Nephron (organoid): ENCODE measurements around the gene HOMEZ.

Experiments used
- H3K27ac Mint-ChIP-seq, 3 experiments: 2 replicates each; pipeline ENCODE4 v1.8.0; 2020; ENCODE audit warnings: mixed read lengths in 3 of 3, mild to moderate bottlenecking in 2 of 3, moderate library complexity in 1 of 3
- H3K27me3 Mint-ChIP-seq: 2 replicates; pipeline ENCODE4 v1.8.0; 2021; ENCODE audit warnings: low read depth, mild to moderate bottlenecking, moderate library complexity, mixed read lengths
- H3K36me3 Mint-ChIP-seq: 2 replicates; pipeline ENCODE4 v1.8.0; 2020; ENCODE audit warnings: low read depth, mixed read lengths
- H3K4me1 Mint-ChIP-seq: 2 replicates; pipeline ENCODE4 v1.8.0; 2020; ENCODE audit warnings: mixed read lengths
- H3K4me3 Mint-ChIP-seq, 3 experiments: 2 replicates each; pipeline ENCODE4 v1.8.0; 2020; ENCODE audit warnings: mild to moderate bottlenecking in 3 of 3, mixed read lengths in 3 of 3, moderate library complexity in 2 of 3
- H3K9me3 Mint-ChIP-seq: 2 replicates; pipeline ENCODE4 v1.8.0; 2020; ENCODE audit warnings: mixed read lengths
- TF ChIP-seq, protein P1 (sequence below), 3 experiments: fragments of 200-600 bp; sonication (generic); IDR thresholded peaks; one replicate each; pipeline ENCODE4 v1.5.0; 2021; ENCODE audit warnings: antibody characterized with exemption in 3 of 3; ENCODE audit not compliant: unreplicated experiment in 3 of 3

Gene HOMEZ

DNA sequence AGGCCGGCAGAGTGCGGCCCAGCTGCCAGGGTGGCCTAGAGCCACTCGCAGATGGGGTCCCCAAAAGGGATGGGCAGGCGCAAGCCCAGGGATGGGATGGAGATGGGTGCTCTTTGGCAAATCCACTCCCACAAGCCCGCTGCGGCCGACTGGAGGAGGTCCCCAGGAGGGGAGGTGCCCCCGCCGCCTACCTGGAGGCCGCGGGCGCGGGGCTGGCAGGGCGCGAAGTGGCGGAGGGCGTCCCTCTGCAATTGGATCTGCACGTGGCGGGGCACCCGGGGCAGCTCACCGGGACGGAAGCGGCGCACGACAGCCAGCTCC lies 16.0 kb upstream of the HOMEZ start:
- Mint-ChIP-seq H3K27ac (peak overlapping the region; percentile 98 to 100 (median 100)), H3K4me3 (peak overlapping the region; percentile 98 to 99 (median 98)), H3K9me3 (no peaks in the 10 kb centered on the region), H3K36me3 (no peaks in the 10 kb centered on the region), H3K4me1 (peaks cover 33% of the 10 kb centered on the region), H3K27me3 (no peaks in the 10 kb centered on the region)
- TF ChIP-seq, protein P1, sequence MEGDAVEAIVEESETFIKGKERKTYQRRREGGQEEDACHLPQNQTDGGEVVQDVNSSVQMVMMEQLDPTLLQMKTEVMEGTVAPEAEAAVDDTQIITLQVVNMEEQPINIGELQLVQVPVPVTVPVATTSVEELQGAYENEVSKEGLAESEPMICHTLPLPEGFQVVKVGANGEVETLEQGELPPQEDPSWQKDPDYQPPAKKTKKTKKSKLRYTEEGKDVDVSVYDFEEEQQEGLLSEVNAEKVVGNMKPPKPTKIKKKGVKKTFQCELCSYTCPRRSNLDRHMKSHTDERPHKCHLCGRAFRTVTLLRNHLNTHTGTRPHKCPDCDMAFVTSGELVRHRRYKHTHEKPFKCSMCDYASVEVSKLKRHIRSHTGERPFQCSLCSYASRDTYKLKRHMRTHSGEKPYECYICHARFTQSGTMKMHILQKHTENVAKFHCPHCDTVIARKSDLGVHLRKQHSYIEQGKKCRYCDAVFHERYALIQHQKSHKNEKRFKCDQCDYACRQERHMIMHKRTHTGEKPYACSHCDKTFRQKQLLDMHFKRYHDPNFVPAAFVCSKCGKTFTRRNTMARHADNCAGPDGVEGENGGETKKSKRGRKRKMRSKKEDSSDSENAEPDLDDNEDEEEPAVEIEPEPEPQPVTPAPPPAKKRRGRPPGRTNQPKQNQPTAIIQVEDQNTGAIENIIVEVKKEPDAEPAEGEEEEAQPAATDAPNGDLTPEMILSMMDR (IDR thresholded peaks at IDR 0.05; ENCODE audit: unreplicated experiment in 3 of 3) = no peak

DNA sequence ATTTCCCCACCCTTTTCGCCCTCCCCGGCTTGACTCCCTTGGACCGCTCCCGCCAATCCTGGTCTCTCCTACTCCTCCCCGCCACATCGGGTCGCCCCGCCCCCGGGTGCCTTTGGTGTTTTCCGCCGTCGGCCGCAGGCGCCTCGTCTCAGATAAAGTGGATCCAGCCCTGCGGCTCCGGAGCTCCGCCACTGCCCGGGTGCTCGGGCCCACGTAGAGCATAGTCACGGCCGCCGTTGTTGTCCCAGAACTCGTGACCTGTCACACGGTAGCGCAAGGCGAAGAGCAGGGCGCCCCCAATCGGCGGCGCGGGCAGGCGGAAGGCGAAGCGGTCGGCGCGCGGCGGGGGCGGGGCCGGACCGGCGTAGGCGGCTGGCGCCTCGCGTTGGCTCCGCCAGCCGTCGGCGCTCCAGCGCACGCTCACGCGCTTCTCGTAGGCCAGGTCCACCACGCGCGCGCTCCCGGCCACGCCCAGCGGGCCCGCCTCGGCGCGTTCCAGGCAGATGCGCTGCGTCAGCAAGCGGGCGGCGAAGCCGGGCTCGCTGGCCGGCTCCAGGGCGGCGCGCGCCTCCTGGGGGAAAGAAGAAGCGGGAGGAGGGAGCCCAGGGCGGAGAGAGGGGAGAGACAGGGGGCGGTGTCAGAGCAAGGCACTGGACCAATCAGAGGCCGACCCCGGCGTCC lies 15.5 kb upstream of the HOMEZ start:
- peaks cover 33% of the 10 kb centered on the region for H3K4me1 Mint-ChIP-seq
- TF ChIP-seq, protein P1 (IDR thresholded peaks at IDR 0.05; ENCODE audit: unreplicated experiment in 3 of 3) = peak; percentile 79 to 85 (median 82)
- peak overlapping the region; percentile 98 to 99 (median 98) for H3K4me3 Mint-ChIP-seq
- H3K36me3 Mint-ChIP-seq = no peaks in the 10 kb centered on the region
- H3K27ac Mint-ChIP-seq = peak overlapping the region; percentile 98 to 100 (median 100)
- H3K27me3 Mint-ChIP-seq = no peaks in the 10 kb centered on the region
- no peaks in the 10 kb centered on the region for H3K9me3 Mint-ChIP-seq

DNA sequence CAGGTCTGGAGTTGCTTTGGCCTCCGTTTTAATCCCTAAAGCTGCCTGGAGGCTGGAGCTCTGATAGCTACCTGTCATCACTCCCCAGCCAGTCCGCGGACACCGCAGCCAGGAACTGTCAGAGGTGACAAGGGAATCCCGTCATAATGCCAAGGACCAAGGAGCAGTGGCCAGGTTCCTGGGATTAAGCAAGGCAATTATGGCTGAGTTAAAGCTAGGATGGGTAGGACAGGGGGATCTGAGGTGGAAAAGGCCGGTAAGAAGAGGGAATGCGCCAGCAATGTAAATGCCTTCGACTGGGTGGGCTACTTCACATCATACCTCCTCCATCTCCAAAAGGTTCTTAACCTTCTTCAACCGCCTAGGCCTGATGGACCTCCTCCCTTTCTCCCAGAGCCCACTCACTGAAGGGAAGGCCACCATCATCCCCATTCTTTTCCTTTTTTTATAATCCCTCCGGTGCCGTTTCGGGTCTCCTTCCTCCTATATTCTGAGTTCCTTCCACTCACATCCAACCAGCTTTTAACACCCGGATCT lies 14.8 kb upstream of the HOMEZ start:
- H3K36me3 Mint-ChIP-seq = no peaks in the 10 kb centered on the region
- H3K27me3 Mint-ChIP-seq = no peaks in the 10 kb centered on the region
- no peaks in the 10 kb centered on the region for H3K9me3 Mint-ChIP-seq
- peak overlapping the region; percentile 93 to 98 (median 98) for H3K4me3 Mint-ChIP-seq
- TF ChIP-seq, protein P1 (IDR thresholded peaks at IDR 0.05; ENCODE audit: unreplicated experiment in 3 of 3) = no peak
- H3K4me1 Mint-ChIP-seq = peaks cover 26% of the 10 kb centered on the region
- peak overlapping the region; percentile 98 to 100 (median 100) for H3K27ac Mint-ChIP-seq

DNA sequence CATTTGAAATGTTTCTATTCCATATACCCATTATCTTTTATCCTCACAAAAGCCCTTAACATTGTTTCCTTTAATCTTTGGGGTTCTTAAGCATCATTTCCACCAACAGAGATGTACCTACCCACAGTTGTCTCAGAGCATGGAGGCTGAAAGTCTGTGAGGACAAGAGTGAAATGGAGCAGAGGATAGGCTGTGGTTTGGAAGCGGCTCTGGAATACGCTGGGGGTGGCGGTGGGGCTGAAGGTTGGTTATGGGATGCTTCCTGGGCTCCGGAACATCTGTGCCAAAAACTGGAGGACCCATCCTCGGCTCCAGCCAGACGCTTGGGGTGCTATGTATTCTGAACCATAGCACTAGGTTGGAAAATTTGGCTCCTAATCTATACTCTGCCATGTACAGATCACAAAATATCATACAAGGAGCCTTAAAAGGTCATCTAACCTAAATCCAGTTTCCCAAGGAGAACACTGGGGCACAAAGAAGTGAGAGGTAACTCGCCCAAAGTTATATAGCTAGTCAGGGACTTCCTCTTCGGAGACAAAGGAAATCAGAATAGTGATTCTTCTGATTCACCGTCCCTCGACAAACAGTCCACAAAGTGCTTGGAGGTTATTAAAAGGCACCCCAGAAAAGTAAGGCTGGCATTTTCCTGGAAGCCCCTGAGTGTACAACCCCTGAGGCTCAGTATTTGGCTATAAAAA lies 14.2 kb upstream of the HOMEZ start:
- H3K9me3 Mint-ChIP-seq = no peaks in the 10 kb centered on the region
- TF ChIP-seq, protein P1 (IDR thresholded peaks at IDR 0.05; ENCODE audit: unreplicated experiment in 3 of 3) = peak in 1 of 3 experiments; percentile 6
- peaks cover under 1% of the 10 kb centered on the region for H3K27me3 Mint-ChIP-seq
- H3K36me3 Mint-ChIP-seq = no peaks in the 10 kb centered on the region
- H3K27ac Mint-ChIP-seq = peak overlapping the region; percentile 98 to 100 (median 100)
- H3K4me3 Mint-ChIP-seq = peak overlapping the region; percentile 93 to 98 (median 98)
- peaks cover 27% of the 10 kb centered on the region for H3K4me1 Mint-ChIP-seq

DNA sequence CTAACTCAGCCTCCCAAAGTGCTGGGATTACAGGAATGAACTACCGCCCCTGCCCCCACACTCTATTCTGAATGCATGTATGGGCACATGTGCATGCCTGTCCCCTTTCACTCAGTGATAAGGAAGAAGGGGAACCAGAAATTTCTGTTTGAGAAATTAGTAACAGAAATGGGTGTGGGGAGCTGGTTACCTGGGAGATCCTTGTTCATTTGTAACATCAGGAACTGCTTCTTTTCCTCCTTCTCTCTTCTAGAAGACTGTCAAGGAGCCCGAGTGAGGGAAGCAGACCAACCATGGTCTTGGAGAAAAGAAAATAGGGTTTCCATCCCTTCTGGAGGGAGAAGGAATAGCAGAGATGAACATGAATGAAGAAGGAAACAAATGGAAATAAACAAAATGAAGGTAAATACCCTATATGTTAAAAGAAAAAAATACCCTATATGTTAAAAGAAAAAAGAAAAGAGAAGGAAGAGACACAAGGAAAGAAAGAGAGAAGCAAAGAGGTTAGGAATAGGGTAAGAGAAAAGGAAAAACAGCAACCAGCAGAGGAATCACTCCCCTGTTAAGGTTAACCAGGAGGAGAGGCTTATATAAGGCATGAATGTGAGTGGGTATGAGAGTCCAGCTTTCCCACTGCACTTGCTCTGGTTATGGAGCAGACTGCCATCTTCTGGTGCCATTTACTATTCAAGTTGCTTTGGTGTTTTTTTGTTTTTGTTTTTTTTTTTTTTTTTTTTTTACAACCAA lies 13.5 kb upstream of the HOMEZ start:
- TF ChIP-seq, protein P1 (IDR thresholded peaks at IDR 0.05; ENCODE audit: unreplicated experiment in 3 of 3) = peak; percentile 35 to 49 (median 40)
- peak overlapping the region; percentile 85 to 100 (median 98) for H3K27ac Mint-ChIP-seq
- H3K4me1 Mint-ChIP-seq = peaks cover 25% of the 10 kb centered on the region
- no peaks in the 10 kb centered on the region for H3K9me3 Mint-ChIP-seq
- peak overlapping the region; percentile 69 to 76 (median 73) for H3K4me3 Mint-ChIP-seq
- H3K36me3 Mint-ChIP-seq = no peaks in the 10 kb centered on the region
- H3K27me3 Mint-ChIP-seq = peaks cover 4% of the 10 kb centered on the region
